H9 (cell line): Measurements from ENCODE around the gene PHGDH. TPM values are rescaled to one million over a fixed set of nuclear protein-coding genes. Genes with fewer than 3 reads are reported as not detected.

Experiments
- DNase-seq: peaks from one replicate; pipeline ENCODE4 v3.0.0-alpha.2; 2017
- H2AFZ ChIP-seq: one replicate; pipeline ENCODE4 v1.6.1; 2013; ENCODE audit warnings: mild to moderate bottlenecking, low read length, control low read depth, moderate library complexity
- H2AK5ac ChIP-seq: 2 replicates; pipeline ENCODE4 v1.6.1; 2013; ENCODE audit warnings: low read length, control low read depth, mixed read lengths; ENCODE audit not compliant: insufficient read length
- H2BK120ac ChIP-seq: one replicate; pipeline ENCODE4 v1.6.1; 2013; ENCODE audit warnings: low read depth, mild to moderate bottlenecking, low read length, control low read depth, inconsistent platforms; ENCODE audit not compliant: poor library complexity, severe bottlenecking
- H2BK12ac ChIP-seq: 2 replicates; pipeline ENCODE4 v1.6.1; 2013; ENCODE audit warnings: low read length, control low read depth, mixed read lengths, low read depth; ENCODE audit not compliant: insufficient read length
- H2BK15ac ChIP-seq: 2 replicates; pipeline ENCODE4 v1.6.1; 2013; ENCODE audit warnings: low read depth, low read length, control low read depth
- H2BK20ac ChIP-seq: one replicate; pipeline ENCODE4 v1.6.1; 2013; ENCODE audit warnings: low read depth, mild to moderate bottlenecking, low read length, control low read depth, inconsistent platforms; ENCODE audit not compliant: poor library complexity, severe bottlenecking
- H2BK5ac ChIP-seq: 2 replicates; pipeline ENCODE4 v1.6.1; 2013; ENCODE audit warnings: low read length, control low read depth, mixed read lengths; ENCODE audit not compliant: insufficient read length
- H3K14ac ChIP-seq: 2 replicates; pipeline ENCODE4 v1.6.1; 2013; ENCODE audit warnings: low read length, control low read depth; ENCODE audit not compliant: insufficient read depth
- H3K18ac ChIP-seq: 2 replicates; pipeline ENCODE4 v1.6.1; 2013; ENCODE audit warnings: low read depth, mild to moderate bottlenecking, mixed read lengths, low read length, control low read depth; ENCODE audit not compliant: insufficient read length
- H3K23ac ChIP-seq: 2 replicates; pipeline ENCODE4 v1.6.1; 2013; ENCODE audit warnings: low read length, control low read depth, mixed read lengths, low read depth; ENCODE audit not compliant: insufficient read length
- H3K23me2 ChIP-seq: 2 replicates; pipeline ENCODE4 v1.6.1; 2013; ENCODE audit warnings: low read depth, mild to moderate bottlenecking, mixed read lengths, low read length, control low read depth; ENCODE audit not compliant: insufficient read length, poor library complexity, severe bottlenecking
- H3K27ac ChIP-seq: 2 replicates; pipeline ENCODE4 v1.5.1; 2013; ENCODE audit warnings: low read length, control low read depth, mixed read lengths, low read depth; ENCODE audit not compliant: insufficient read length
- H3K27me3 ChIP-seq: 2 replicates; pipeline ENCODE4 v1.6.1; 2013; ENCODE audit warnings: low read length, control low read depth, inconsistent platforms; ENCODE audit not compliant: insufficient read depth
- H3K4ac ChIP-seq: 2 replicates; pipeline ENCODE4 v1.6.1; 2013; ENCODE audit warnings: low read depth, mild to moderate bottlenecking, control low read depth, inconsistent platforms, low read length, moderate library complexity
- H3K4me1 ChIP-seq: 2 replicates; pipeline ENCODE4 v1.6.1; 2013; ENCODE audit warnings: low read length, control low read depth, inconsistent platforms; ENCODE audit not compliant: insufficient read depth
- H3K4me2 ChIP-seq: 2 replicates; pipeline ENCODE4 v1.6.1; 2013; ENCODE audit warnings: low read length, control low read depth, mixed read lengths; ENCODE audit not compliant: insufficient read length, insufficient read depth
- H3K56ac ChIP-seq: 2 replicates; pipeline ENCODE4 v1.6.1; 2013; ENCODE audit warnings: low read depth, mild to moderate bottlenecking, mixed read lengths, low read length, control low read depth; ENCODE audit not compliant: insufficient read length
- H3K79me1 ChIP-seq: 2 replicates; pipeline ENCODE4 v1.6.1; 2013; ENCODE audit warnings: low read depth, mild to moderate bottlenecking, moderate library complexity, low read length, control low read depth, inconsistent platforms; ENCODE audit not compliant: insufficient read depth, poor library complexity, severe bottlenecking
- H3K79me2 ChIP-seq: 2 replicates; pipeline ENCODE4 v1.6.1; 2013; ENCODE audit warnings: low read length, control low read depth, inconsistent platforms; ENCODE audit not compliant: insufficient read depth
- H3K9ac ChIP-seq: 2 replicates; pipeline ENCODE4 v1.6.1; 2013; ENCODE audit warnings: low read length, control low read depth, mixed read lengths; ENCODE audit not compliant: insufficient read length; ENCODE audit errors: extremely low read depth
- H3K9me3 ChIP-seq: one replicate; pipeline ENCODE4 v1.6.1; 2013; ENCODE audit warnings: low read depth, low read length, inconsistent platforms; ENCODE audit not compliant: control insufficient read depth
- H3T11ph ChIP-seq: one replicate; pipeline ENCODE4 v1.6.1; 2013; ENCODE audit warnings: mild to moderate bottlenecking, low read length, control low read depth, inconsistent platforms
- H4K20me1 ChIP-seq: one replicate; pipeline ENCODE4 v1.6.1; 2013; ENCODE audit not compliant: control insufficient read depth, insufficient read length, insufficient read depth
- H4K5ac ChIP-seq: 2 replicates; pipeline ENCODE4 v1.6.1; 2013; ENCODE audit warnings: low read depth, mild to moderate bottlenecking, mixed read lengths, low read length, control low read depth; ENCODE audit not compliant: insufficient read length
- H4K8ac ChIP-seq: replicated peaks from 2 replicates; pipeline ENCODE4 v1.6.1; 2013; ENCODE audit warnings: low read length, control low read depth, mixed read lengths, low read depth; ENCODE audit not compliant: insufficient read length
- H4K91ac ChIP-seq: 2 replicates; pipeline ENCODE4 v1.6.1; 2013; ENCODE audit warnings: low read depth, mild to moderate bottlenecking, moderate library complexity, mixed read lengths, low read length, control low read depth; ENCODE audit not compliant: insufficient read length
- H3K27ac Mint-ChIP-seq, 3 experiments: 2 replicates in 2 of 3; 3 replicates in 1 of 3; pipeline ENCODE4 v1.8.0; 2020 to 2021; ENCODE audit warnings: mixed read lengths in 3 of 3, mild to moderate bottlenecking in 1 of 3, moderate library complexity in 1 of 3
- H3K27me3 Mint-ChIP-seq: 2 replicates; pipeline ENCODE4 v1.8.0; 2021; ENCODE audit warnings: low read depth, mild to moderate bottlenecking, moderate library complexity, mixed read lengths
- H3K36me3 Mint-ChIP-seq, 3 experiments: 2 replicates in 2 of 3; 3 replicates in 1 of 3; pipeline ENCODE4 v1.8.0; 2020 to 2021; ENCODE audit warnings: low read depth in 3 of 3, mixed read lengths in 3 of 3; ENCODE audit not compliant: insufficient read depth in 1 of 3
- H3K4me1 Mint-ChIP-seq, 2 experiments: 2 replicates each; pipeline ENCODE4 v1.8.0; 2020; ENCODE audit warnings: mixed read lengths in 2 of 2
- H3K4me3 Mint-ChIP-seq, 2 experiments: 2 replicates in 1 of 2; 3 replicates in 1 of 2; pipeline ENCODE4 v1.8.0; 2020 to 2021; ENCODE audit warnings: mild to moderate bottlenecking in 2 of 2, mixed read lengths in 2 of 2, moderate library complexity in 1 of 2
- H3K9me3 Mint-ChIP-seq, 2 experiments: 2 replicates in 1 of 2; 3 replicates in 1 of 2; pipeline ENCODE4 v1.8.0; 2020; ENCODE audit warnings: mild to moderate bottlenecking in 2 of 2, mixed read lengths in 2 of 2, moderate library complexity in 1 of 2
- WGBS: extraction: QIAGEN DNeasy Blood & Tissue Kit; methylation state at CpG from one replicate; pipeline ENCODE4 v1.1.7; 2013; ENCODE audit warnings: missing lambda C conversion rate, low lambda C conversion rate, mixed read lengths; ENCODE audit not compliant: insufficient read length; ENCODE audit errors: extremely low coverage; 5-methylcytosine and 5-hydroxymethylcytosine counted together
- total RNA-seq: library from RNA; stranded (reverse); gene quantifications from 2 replicates; pipeline ENCODE4 v1.2.1, GENCODE V29; 2021
- TF ChIP-seq, protein P1 (sequence below): fragments of 200-600 bp; sonication (generic); conservative IDR thresholded peaks from 3 replicates; pipeline ENCODE4 v1.8.0; 2021; ENCODE audit warnings: antibody characterized with exemption, mild to moderate bottlenecking

PHGDH gene
- total RNA-seq, 1 experiment from 2014 or later = 458 TPM

DNA sequence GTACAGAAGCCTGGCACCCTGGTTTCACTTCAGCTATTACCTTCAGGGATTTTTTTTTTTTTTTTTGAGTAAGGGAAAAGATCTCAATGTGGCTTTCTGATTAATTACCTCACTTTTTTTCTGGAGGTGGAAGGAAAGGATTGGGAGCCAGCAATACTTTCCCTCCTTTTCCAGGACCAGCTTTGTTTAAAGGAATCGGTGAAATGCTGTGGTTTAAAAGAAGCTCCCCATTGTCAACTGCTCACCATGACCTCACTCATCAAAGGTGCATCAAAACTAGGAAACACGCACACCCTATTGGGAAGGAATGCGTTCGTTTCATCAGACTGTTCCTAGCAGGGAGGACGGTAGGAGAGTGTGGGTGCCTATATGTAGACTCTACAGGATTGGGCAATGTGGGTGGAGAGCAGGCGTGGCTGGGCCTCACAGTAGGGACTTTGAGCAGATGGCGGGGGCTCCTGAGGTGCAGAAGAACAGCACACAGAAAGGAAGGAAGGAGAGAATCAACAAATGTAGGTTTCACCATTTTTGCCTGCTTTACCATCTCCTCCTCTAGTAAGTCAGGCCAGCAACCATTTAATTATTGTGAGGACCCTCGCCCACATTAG lies 13.0 kb downstream of the PHGDH start:
- peaks cover 7 to 10% of the 10 kb centered on the region in 2 experiments for H3K4me1 Mint-ChIP-seq
- no peak overlapping the region for H3K4me3 Mint-ChIP-seq
- Histone ChIP-seq H3K79me2 (peaks cover 14% of the 10 kb centered on the region; the same call in 1 of the 2 replicates), H3K18ac (no peak overlapping the region), H4K8ac (no peak overlapping the region), H4K91ac (no peak overlapping the region), H3K23ac (no peak overlapping the region), H2BK20ac (no peak overlapping the region), H2AFZ (no peak overlapping the region), H3K9me3 (no peaks in the 10 kb centered on the region), H2BK5ac (no peak overlapping the region), H2BK15ac (no peak overlapping the region), H3K23me2 (no peaks in the 10 kb centered on the region), H3K4me1 (no peaks in the 10 kb centered on the region; the same call in 1 of the 2 replicates), H4K20me1 (peaks cover 2% of the 10 kb centered on the region), H3K9ac (no peak overlapping the region), H3K79me1 (peaks cover 27% of the 10 kb centered on the region), H3K14ac (no peak overlapping the region; the same call in 1 of the 2 replicates), H4K5ac (no peak overlapping the region), H2AK5ac (no peak overlapping the region), H3K27me3 (no peaks in the 10 kb centered on the region), H2BK12ac (no peak overlapping the region), H3K27ac (no peak overlapping the region), H2BK120ac (no peak overlapping the region), H3K4ac (no peak overlapping the region), H3K4me2 (no peak overlapping the region), H3T11ph (no peak overlapping the region), H3K56ac (no peak overlapping the region)
- no CpG with 5 or more reads among the region's 8 CpGs for whole genome bisulfite sequencing
- no peaks in the 10 kb centered on the region for H3K27me3 Mint-ChIP-seq
- TF ChIP-seq, protein P1, sequence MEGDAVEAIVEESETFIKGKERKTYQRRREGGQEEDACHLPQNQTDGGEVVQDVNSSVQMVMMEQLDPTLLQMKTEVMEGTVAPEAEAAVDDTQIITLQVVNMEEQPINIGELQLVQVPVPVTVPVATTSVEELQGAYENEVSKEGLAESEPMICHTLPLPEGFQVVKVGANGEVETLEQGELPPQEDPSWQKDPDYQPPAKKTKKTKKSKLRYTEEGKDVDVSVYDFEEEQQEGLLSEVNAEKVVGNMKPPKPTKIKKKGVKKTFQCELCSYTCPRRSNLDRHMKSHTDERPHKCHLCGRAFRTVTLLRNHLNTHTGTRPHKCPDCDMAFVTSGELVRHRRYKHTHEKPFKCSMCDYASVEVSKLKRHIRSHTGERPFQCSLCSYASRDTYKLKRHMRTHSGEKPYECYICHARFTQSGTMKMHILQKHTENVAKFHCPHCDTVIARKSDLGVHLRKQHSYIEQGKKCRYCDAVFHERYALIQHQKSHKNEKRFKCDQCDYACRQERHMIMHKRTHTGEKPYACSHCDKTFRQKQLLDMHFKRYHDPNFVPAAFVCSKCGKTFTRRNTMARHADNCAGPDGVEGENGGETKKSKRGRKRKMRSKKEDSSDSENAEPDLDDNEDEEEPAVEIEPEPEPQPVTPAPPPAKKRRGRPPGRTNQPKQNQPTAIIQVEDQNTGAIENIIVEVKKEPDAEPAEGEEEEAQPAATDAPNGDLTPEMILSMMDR = no peak
- no peak for DNase-seq
- peaks cover 91 to 98% (median 97%) of the 10 kb centered on the region in 3 experiments for H3K36me3 Mint-ChIP-seq
- H3K9me3 Mint-ChIP-seq = no peaks in the 10 kb centered on the region
- H3K27ac Mint-ChIP-seq = peak overlapping the region in 1 of 3 experiments; percentile 23; a peak in 1 of 7 replicates
